Right ventricle myocardium superior (tissue), 1 donor: Measurements from ENCODE around the gene ENDOU. TPM values are rescaled to one million over a fixed set of nuclear protein-coding genes. Genes with fewer than 3 reads are reported as not detected.
"Not testable (repeated sequence)": the region's sequence is repeated elsewhere in the genome, so short reads cannot be mapped to it uniquely, and the experiment has no call there.

Experiments used
- ATAC-seq: fragments of 200-7000 bp; cut with Tn5 transposase; one replicate; pipeline ENCODE4 v1.9.1; 2020; ENCODE audit warnings: mild to moderate bottlenecking; ENCODE audit not compliant: poor library complexity
- DNase-seq: peaks from one replicate; pipeline ENCODE4 v3.0.0-alpha.2; 2020
- intact Hi-C: fragments of 100-400 bp; cut with DNase I; formaldehyde crosslinking; loops from one replicate; pipeline ENCODE4 v1.11.2; 2022
- total RNA-seq: library from RNA; stranded (reverse); fragmentation: NEBNext Ultra II Directional; extraction: Animal tissue kit (Norgen Biotek cat#: 25700); gene quantifications from one replicate; pipeline ENCODE4 v1.2.1, GENCODE V29; 2021
- donor health status: DM: no; HTN: yes; CAD: no; lungs with severe emphysema.

ENDOU gene
- total RNA-seq, 1 donor from 2014 or later = 0.11 TPM

- DNase-seq = no peak
- intact Hi-C loops = no loop called here
- no peak for ATAC-seq
Measured at GRCh38 chr12:47709237-47709636, 16.1 kb downstream of the ENDOU start.

GRCh38 chr12:47707905-47708543 is 17.3 kb downstream of the ENDOU start:
- intact Hi-C loops = no loop called here
- DNase-seq = no peak
- no peak for ATAC-seq

- intact Hi-C loops = no loop called here
- ATAC-seq (no peak), DNase-seq (no peak)
Measured at GRCh38 chr12:47707355-47707754, 17.9 kb downstream of the ENDOU start.

GRCh38 chr12:47705566-47706425 is 19.5 kb downstream of the ENDOU start, which contains the start of gene RPAP3:
TSS of gene RPAP3 (minus strand) at chr12:47706030. CDS start at chr12:47702840, 3,190 bp downstream.
- ATAC-seq = peak; percentile 99
- intact Hi-C loops = no loop called here
- peak; percentile 99 for DNase-seq

- no peak for DNase-seq
- intact Hi-C loops = no loop called here
- ATAC-seq = no peak
Measured at GRCh38 chr12:47705229-47705565, 20.1 kb downstream of the ENDOU start.

- ATAC-seq = no peak
- intact Hi-C loops = no loop called here
Measured at GRCh38 chr12:47704719-47705118, 20.6 kb downstream of the ENDOU start.

GRCh38 chr12:47700263-47700662 is 25.0 kb downstream of the ENDOU start:
- DNase-seq (no peak), ATAC-seq (no peak)
- intact Hi-C loops = no loop called here

More at GRCh38 chr12:47704719-47705118, 20.6 kb downstream of the ENDOU start:
- no peak for DNase-seq

- intact Hi-C loops = no loop called here
- DNase-seq (no peak), ATAC-seq (no peak)
Measured at GRCh38 chr12:47698631-47699030, 26.7 kb downstream of the ENDOU start.

GRCh38 chr12:47698055-47698454 is 27.2 kb downstream of the ENDOU start:
- ATAC-seq (no peak), DNase-seq (no peak)
- intact Hi-C loops = no loop called here

- intact Hi-C loops = loop anchor here (5.0 to 10.0 kb wide), 2 partner anchors 37 to 654 kb away; no protein-coding TSS in a partner anchor
- no peak for DNase-seq
- no peak for ATAC-seq
Measured at GRCh38 chr12:47689215-47689614, 36.1 kb downstream of the ENDOU start.

- DNase-seq (no peak), ATAC-seq (no peak)
- intact Hi-C loops = loop anchor here (5.0 to 10.0 kb wide), 2 partner anchors 35 to 653 kb away; no protein-coding TSS in a partner anchor
Measured at GRCh38 chr12:47687636-47688035, 37.7 kb downstream of the ENDOU start.

- ATAC-seq = peak; percentile 67
- intact Hi-C loops = loop anchor here (5.0 to 10.0 kb wide), 2 partner anchors 34 to 652 kb away; no protein-coding TSS in a partner anchor
- no peak for DNase-seq
Measured at GRCh38 chr12:47686645-47687240, 38.5 kb downstream of the ENDOU start.

GRCh38 chr12:47679785-47680184 is 45.5 kb downstream of the ENDOU start:
- intact Hi-C loops = loop anchor here (10.0 kb wide), 1 partner anchor 645 kb away; no protein-coding TSS in a partner anchor
- no peak for DNase-seq
- ATAC-seq = no peak

GRCh38 chr12:47672068-47672467 is 53.2 kb downstream of the ENDOU start:
- intact Hi-C loops = no loop called here
- no peak for ATAC-seq
- DNase-seq = no peak

- DNase-seq, ATAC-seq, intact Hi-C loops: not testable (repeated sequence)
Measured at GRCh38 chr12:47667935-47668334, 57.4 kb downstream of the ENDOU start.

Other genes starting within 250 kb of the ENDOU start
- 22.7 TPM for gene RPAP3, start 19.5 kb downstream of the ENDOU start, total RNA-seq
- 30.6 TPM for gene RAPGEF3, start 33.4 kb upstream of the ENDOU start, total RNA-seq
- gene SLC48A1, start 47.7 kb upstream of the ENDOU start, total RNA-seq = 26.8 TPM
- gene HDAC7, start 94.4 kb upstream of the ENDOU start, total RNA-seq = 35.9 TPM
- gene VDR, start 179.5 kb upstream of the ENDOU start, total RNA-seq = 0.11 TPM
- 42.5 TPM for gene TMEM106C, start 238.1 kb upstream of the ENDOU start, total RNA-seq